MM.1S (cell line): ENCODE data around the gene PCDHB7.
"Not testable (repeated sequence)": the region's sequence is repeated elsewhere in the genome, so short reads cannot be mapped to it uniquely, and the experiment has no call there.

Source experiments
- EZH2 ChIP-seq: fragments of 300-600 bp; sonication (generic); optimal IDR thresholded peaks from 2 replicates; pipeline ENCODE3; 2017; ENCODE audit warnings: low read depth, mild to moderate bottlenecking, antibody characterized with exemption, low read length, mixed read lengths
- EZH2phosphoT487 ChIP-seq: fragments of 300-600 bp; sonication (generic); IDR thresholded peaks from 2 replicates; pipeline ENCODE4 v1.6.1; 2018; ENCODE audit warnings: antibody characterized with exemption, low read length
- TF ChIP-seq, protein P1 (sequence below): fragments of 300-600 bp; sonication (generic); IDR thresholded peaks from 2 replicates; pipeline ENCODE4 v1.5.1; 2016; ENCODE audit warnings: antibody characterized with exemption, low read length, mixed read lengths

DNA sequence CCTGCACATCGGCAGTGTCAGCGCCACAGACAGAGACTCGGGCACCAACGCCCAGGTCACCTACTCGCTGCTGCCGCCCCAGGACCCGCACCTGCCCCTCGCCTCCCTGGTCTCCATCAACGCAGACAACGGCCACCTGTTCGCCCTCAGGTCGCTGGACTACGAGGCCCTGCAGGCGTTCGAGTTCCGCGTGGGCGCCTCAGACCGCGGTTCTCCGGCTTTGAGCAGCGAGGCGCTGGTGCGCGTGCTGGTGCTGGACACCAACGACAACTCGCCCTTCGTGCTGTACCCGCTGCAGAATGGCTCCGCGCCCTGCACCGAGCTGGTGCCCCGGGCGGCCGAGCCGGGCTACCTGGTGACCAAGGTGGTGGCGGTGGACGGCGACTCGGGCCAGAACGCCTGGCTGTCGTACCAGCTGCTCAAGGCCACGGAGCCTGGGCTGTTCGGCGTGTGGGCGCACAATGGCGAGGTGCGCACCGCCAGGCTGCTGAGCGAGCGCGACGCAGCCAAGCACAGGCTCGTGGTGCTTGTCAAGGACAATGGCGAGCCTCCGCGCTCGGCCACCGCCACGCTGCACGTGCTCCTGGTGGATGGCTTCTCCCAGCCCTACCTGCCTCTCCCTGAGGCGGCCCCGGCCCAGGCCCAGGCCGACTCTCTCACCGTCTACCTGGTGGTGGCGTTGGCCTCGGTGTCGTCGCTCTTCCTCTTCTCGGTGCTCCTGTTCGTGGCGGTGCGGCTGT lies 48.9 kb upstream of the PCDHB7 start:
- TF ChIP-seq, protein P1, sequence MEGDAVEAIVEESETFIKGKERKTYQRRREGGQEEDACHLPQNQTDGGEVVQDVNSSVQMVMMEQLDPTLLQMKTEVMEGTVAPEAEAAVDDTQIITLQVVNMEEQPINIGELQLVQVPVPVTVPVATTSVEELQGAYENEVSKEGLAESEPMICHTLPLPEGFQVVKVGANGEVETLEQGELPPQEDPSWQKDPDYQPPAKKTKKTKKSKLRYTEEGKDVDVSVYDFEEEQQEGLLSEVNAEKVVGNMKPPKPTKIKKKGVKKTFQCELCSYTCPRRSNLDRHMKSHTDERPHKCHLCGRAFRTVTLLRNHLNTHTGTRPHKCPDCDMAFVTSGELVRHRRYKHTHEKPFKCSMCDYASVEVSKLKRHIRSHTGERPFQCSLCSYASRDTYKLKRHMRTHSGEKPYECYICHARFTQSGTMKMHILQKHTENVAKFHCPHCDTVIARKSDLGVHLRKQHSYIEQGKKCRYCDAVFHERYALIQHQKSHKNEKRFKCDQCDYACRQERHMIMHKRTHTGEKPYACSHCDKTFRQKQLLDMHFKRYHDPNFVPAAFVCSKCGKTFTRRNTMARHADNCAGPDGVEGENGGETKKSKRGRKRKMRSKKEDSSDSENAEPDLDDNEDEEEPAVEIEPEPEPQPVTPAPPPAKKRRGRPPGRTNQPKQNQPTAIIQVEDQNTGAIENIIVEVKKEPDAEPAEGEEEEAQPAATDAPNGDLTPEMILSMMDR, result not testable (repeated sequence)
- not testable (repeated sequence) for TF ChIP-seq EZH2, EZH2phosphoT487
